ENCODE data around the gene POGLUT2.

POGLUT2 gene

GRCh38 chr13:102779436-102780159, 19.2 kb downstream of the POGLUT2 start:
- Histone ChIP-seq H3K36me3 (ENCODE audit: control insufficient read depth, insufficient read depth, low read length) (no peaks in the 10 kb centered on the region), H3K4me2 (ENCODE audit: low read length) (no peak overlapping the region), H3K9ac (no peak overlapping the region), H3K4me1 (no peaks in the 10 kb centered on the region), H3K9me3 (ENCODE audit: control insufficient read depth, low read length) (no peaks in the 10 kb centered on the region), H3K27me3 (ENCODE audit: control insufficient read depth, insufficient read depth, low read length) (no peaks in the 10 kb centered on the region), H2AFZ (no peak overlapping the region), H3K4me3 (ENCODE audit: low read depth, low read length) (no peak overlapping the region), H3K79me2 (no peaks in the 10 kb centered on the region), H3K27ac (no peak overlapping the region)
- no peak for TF ChIP-seq CTCF (IDR thresholded peaks at IDR 0.05)

GRCh38 chr13:102777736-102778135, 21.0 kb downstream of the POGLUT2 start:
- Histone ChIP-seq H3K36me3 (ENCODE audit: control insufficient read depth, insufficient read depth, low read length) (no peaks in the 10 kb centered on the region), H3K27me3 (ENCODE audit: control insufficient read depth, insufficient read depth, low read length) (no peaks in the 10 kb centered on the region), H3K4me3 (ENCODE audit: low read depth, low read length) (no peak overlapping the region), H3K27ac (no peak overlapping the region), H3K4me1 (no peaks in the 10 kb centered on the region), H3K9me3 (ENCODE audit: control insufficient read depth, low read length) (no peaks in the 10 kb centered on the region), H3K9ac (no peak overlapping the region), H3K4me2 (ENCODE audit: low read length) (no peak overlapping the region), H2AFZ (no peak overlapping the region), H3K79me2 (no peaks in the 10 kb centered on the region)
- no peak for TF ChIP-seq CTCF (IDR thresholded peaks at IDR 0.05)

- no peak overlapping the region for H3K27ac ChIP-seq
- TF ChIP-seq CTCF (IDR thresholded peaks at IDR 0.05) = no peak
- H3K36me3 ChIP-seq (ENCODE audit: control insufficient read depth, insufficient read depth, low read length) = no peaks in the 10 kb centered on the region
- H3K79me2 ChIP-seq = no peaks in the 10 kb centered on the region
- H2AFZ ChIP-seq = no peak overlapping the region
- H3K4me3 ChIP-seq (ENCODE audit: low read depth, low read length) = no peak overlapping the region
- H3K9ac ChIP-seq = no peak overlapping the region
- no peaks in the 10 kb centered on the region for H3K4me1 ChIP-seq
- no peak overlapping the region for H3K4me2 ChIP-seq (ENCODE audit: low read length)
- H3K9me3 ChIP-seq (ENCODE audit: control insufficient read depth, low read length) = no peaks in the 10 kb centered on the region
- no peaks in the 10 kb centered on the region for H3K27me3 ChIP-seq (ENCODE audit: control insufficient read depth, insufficient read depth, low read length)
These were observed 22.5 kb downstream of the POGLUT2 start for GRCh38 chr13:102776271-102776670.

GRCh38 chr13:102774591-102775520, 23.9 kb downstream of the POGLUT2 start:
- no peak overlapping the region for H3K4me2 ChIP-seq (ENCODE audit: low read length)
- H3K9me3 ChIP-seq (ENCODE audit: control insufficient read depth, low read length) = no peaks in the 10 kb centered on the region
- H3K4me3 ChIP-seq (ENCODE audit: low read depth, low read length) = no peak overlapping the region
- H3K27me3 ChIP-seq (ENCODE audit: control insufficient read depth, insufficient read depth, low read length) = no peaks in the 10 kb centered on the region
- H3K36me3 ChIP-seq (ENCODE audit: control insufficient read depth, insufficient read depth, low read length) = no peaks in the 10 kb centered on the region
- no peaks in the 10 kb centered on the region for H3K79me2 ChIP-seq
- no peak for TF ChIP-seq CTCF (IDR thresholded peaks at IDR 0.05)
- H3K4me1 ChIP-seq = no peaks in the 10 kb centered on the region
- H3K9ac ChIP-seq = no peak overlapping the region
- no peak overlapping the region for H3K27ac ChIP-seq
- H2AFZ ChIP-seq = no peak overlapping the region

Measured in parathyroid adenoma (tissue), 2 donors.